WTC11 (cell line): ENCODE data around the gene TAF7.

ENCODE experiments used
- ATF6 ChIP-seq: sonication (generic); formaldehyde crosslinking; IDR thresholded peaks from 2 replicates; pipeline ENCODE4 v1.8.1; 2023; ENCODE audit warnings: mild to moderate bottlenecking, missing genetic modification reagents
- CTCF ChIP-seq: fragments of 200-600 bp; IDR thresholded peaks from 2 replicates; pipeline ENCODE4 v1.8.0; 2022; ENCODE audit warnings: antibody characterized with exemption
- NR3C1 ChIP-seq: sonication (generic); formaldehyde crosslinking; conservative IDR thresholded peaks from 2 replicates; pipeline ENCODE4 v1.8.1; 2023; ENCODE audit warnings: low read depth, mild to moderate bottlenecking, missing genetic modification reagents
- PRDM15 ChIP-seq: sonication (generic); formaldehyde crosslinking; IDR thresholded peaks from 2 replicates; pipeline ENCODE4 v1.8.0; 2022; ENCODE audit warnings: missing genetic modification reagents
- SP1 ChIP-seq: sonication (generic); formaldehyde crosslinking; conservative IDR thresholded peaks from 2 replicates; pipeline ENCODE4 v1.8.1; 2022; ENCODE audit warnings: missing genetic modification reagents

GRCh38 chr5:141351591-141351990 is 31.0 kb upstream of the TAF7 start:
- TF ChIP-seq CTCF (no peak), PRDM15 (CRISPR knock-in tag) (no peak), NR3C1 (CRISPR knock-in tag) (no peak), SP1 (CRISPR knock-in tag) (no peak), ATF6 (CRISPR knock-in tag) (no peak)
